ENCODE data around the gene FIBCD1. TPM values are rescaled to one million over a fixed set of nuclear protein-coding genes. Genes with fewer than 3 reads are reported as not detected.

FIBCD1 gene
- polyA plus RNA-seq, 1 donor from 2014 or later, result not detected

DNA sequence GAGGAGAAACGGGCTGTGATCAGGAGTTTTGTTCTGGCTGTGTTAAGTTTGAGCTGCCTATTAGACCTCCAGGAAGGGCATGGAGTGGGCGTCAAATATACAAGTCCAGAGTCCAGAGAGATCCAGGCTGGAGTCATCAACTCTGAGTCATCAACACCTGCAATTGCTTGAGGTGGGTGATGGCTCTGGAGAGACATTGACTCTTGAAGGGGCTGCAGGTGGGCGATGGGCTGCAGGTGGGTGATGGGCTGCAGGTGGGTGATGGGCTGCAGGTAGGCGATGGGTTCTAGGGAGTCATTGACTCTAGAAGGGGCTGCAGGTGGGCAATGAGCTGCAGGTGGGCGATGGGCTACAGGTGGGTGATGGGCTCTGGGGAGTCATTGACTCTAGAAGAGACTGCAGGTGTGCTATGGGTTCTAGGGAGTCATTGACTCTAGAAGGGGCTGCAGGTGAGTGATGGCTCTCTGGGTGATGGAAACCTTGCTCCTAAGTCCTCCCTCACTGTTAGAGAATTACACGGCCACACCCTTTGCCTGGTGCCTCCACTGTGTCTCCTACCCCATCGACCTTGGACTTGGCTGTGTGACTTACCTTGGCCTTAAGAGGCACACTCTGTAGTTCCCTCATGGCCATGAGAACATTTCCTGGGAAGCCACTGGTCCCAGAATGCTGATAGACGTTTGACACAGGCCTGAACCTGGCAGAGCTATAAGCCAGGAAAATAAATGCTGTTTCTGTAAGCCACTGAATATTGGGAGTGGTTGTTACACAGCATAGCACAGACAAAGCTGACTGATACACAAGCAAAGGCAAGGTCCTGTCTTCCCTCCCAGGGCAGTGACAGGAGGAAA is 10.4 kb upstream of the FIBCD1 start:
- peaks cover 0 to 1% (median 0%) of the 10 kb centered on the region in 3 donors for H3K9me3 Mint-ChIP-seq
- H3K27me3 Mint-ChIP-seq, result peaks cover 26% of the 10 kb centered on the region
- no peaks in the 10 kb centered on the region for H3K4me1 Mint-ChIP-seq
- no peak overlapping the region for H3K27ac Mint-ChIP-seq
- peaks cover 2% of the 10 kb centered on the region for H3K36me3 Mint-ChIP-seq
- H3K4me3 Mint-ChIP-seq, result no peak overlapping the region

GRCh38 chr9:130948266-130948665 is 9.2 kb upstream of the FIBCD1 start:
- H3K9me3 Mint-ChIP-seq, result peaks cover 0 to 1% (median 0%) of the 10 kb centered on the region in 3 donors
- H3K4me1 Mint-ChIP-seq, result no peaks in the 10 kb centered on the region
- H3K4me3 Mint-ChIP-seq, result peak overlapping the region in 1 of 4 donors; percentile 32
- peaks cover 29% of the 10 kb centered on the region for H3K27me3 Mint-ChIP-seq
- no peak overlapping the region for H3K27ac Mint-ChIP-seq
- H3K36me3 Mint-ChIP-seq, result peaks cover 2% of the 10 kb centered on the region

GRCh38 chr9:130947618-130948140 is 8.6 kb upstream of the FIBCD1 start:
- Mint-ChIP-seq H3K36me3 (peaks cover 2% of the 10 kb centered on the region), H3K27ac (no peak overlapping the region), H3K4me3 (no peak overlapping the region), H3K27me3 (peaks cover 31% of the 10 kb centered on the region), H3K9me3 (peaks cover 0 to 1% (median 0%) of the 10 kb centered on the region in 3 donors), H3K4me1 (no peaks in the 10 kb centered on the region)

- peaks cover 31% of the 10 kb centered on the region for H3K27me3 Mint-ChIP-seq
- H3K9me3 Mint-ChIP-seq, result peaks cover 0 to 1% (median 0%) of the 10 kb centered on the region in 3 donors
- peaks cover 2% of the 10 kb centered on the region for H3K36me3 Mint-ChIP-seq
- H3K4me3 Mint-ChIP-seq, result no peak overlapping the region
- no peaks in the 10 kb centered on the region for H3K4me1 Mint-ChIP-seq
- peak overlapping the region in 1 of 3 donors; percentile 67 for H3K27ac Mint-ChIP-seq
Observed at GRCh38 chr9:130946766-130947617, 7.9 kb upstream of the FIBCD1 start.

DNA sequence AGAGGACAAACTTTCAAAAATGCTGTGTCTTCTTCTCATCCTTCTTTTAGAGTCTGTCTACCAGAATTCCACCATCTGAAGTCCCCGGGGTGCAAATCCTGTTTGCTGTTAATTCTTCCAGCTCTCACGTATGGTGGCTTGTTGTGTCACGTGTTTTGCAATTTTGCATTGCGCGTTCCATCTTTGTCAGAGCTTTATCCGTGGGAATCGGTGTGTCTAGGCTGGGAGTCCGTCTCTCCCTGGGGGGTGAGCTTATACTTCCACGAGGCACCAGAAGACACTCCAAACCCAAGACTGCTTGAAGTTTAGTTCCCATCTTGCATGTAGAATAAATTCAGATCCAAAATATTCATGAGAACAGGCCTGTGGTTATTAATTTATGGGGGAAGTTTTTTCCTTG is 6.1 kb upstream of the FIBCD1 start:
- peaks cover 0 to 4% (median 3%) of the 10 kb centered on the region in 3 donors for H3K4me1 Mint-ChIP-seq
- peaks cover 35% of the 10 kb centered on the region for H3K27me3 Mint-ChIP-seq
- no peak overlapping the region for H3K4me3 Mint-ChIP-seq
- no peak overlapping the region for H3K27ac Mint-ChIP-seq
- peaks cover 2% of the 10 kb centered on the region for H3K36me3 Mint-ChIP-seq
- peaks cover 0 to under 1% (median 0%) of the 10 kb centered on the region in 3 donors for H3K9me3 Mint-ChIP-seq

DNA sequence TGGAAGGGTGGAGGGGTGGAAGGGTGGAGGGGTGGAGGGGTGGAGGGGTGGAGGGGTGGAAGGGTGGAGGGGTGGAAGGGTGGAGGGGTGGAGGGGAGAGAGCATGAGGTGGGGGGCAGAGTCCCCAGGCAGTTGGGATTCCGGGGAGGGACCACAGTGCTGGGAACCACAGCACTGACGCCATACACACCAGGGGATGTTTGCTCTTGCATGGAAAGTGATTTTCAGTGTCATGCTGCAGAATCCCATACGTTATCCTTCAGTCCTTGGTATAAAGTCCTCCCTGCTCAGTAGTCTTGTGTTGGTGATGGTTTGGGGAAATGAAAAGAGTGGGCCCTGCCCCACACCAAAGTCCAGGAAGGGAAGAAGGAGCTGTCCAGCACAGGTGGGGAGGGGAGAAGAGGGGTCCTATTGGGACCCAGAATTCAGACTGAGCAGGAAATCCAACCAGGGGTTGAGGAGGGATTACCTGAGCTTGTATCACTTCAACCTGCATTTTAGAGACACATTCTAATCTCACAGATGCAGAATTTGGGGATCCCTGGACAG is 5.5 kb upstream of the FIBCD1 start:
- peaks cover 2% of the 10 kb centered on the region for H3K36me3 Mint-ChIP-seq
- peaks cover 31% of the 10 kb centered on the region for H3K27me3 Mint-ChIP-seq
- no peak overlapping the region for H3K4me3 Mint-ChIP-seq
- H3K4me1 Mint-ChIP-seq, result peaks cover 0 to 4% (median 3%) of the 10 kb centered on the region in 3 donors
- H3K9me3 Mint-ChIP-seq, result no peaks in the 10 kb centered on the region
- no peak overlapping the region for H3K27ac Mint-ChIP-seq

GRCh38 chr9:130943777-130944176 is 4.7 kb upstream of the FIBCD1 start:
- Mint-ChIP-seq H3K27ac (no peak overlapping the region), H3K4me3 (no peak overlapping the region), H3K36me3 (peaks cover 2% of the 10 kb centered on the region), H3K27me3 (peaks cover 27% of the 10 kb centered on the region), H3K9me3 (no peaks in the 10 kb centered on the region), H3K4me1 (peaks cover 0 to 5% (median 3%) of the 10 kb centered on the region in 3 donors)

DNA sequence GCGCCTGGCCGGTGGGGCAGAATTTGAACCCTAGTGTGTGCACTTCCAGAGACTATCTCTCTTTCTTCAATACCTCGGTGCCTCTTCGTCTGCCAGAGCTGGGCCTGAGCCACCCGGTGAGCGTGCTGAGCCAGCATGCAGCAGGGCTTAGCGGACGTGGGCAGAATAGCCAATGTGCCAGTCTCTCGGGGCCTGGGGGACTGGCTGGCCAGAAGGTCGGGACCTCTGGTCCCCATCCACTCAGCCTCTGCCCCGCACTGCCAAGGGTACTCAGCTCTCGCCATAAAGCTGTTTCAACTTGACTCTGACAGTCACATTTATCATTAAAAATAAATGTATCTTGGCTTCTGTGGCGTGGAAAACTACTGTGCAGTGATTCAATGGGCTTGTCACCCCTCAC is 4.2 kb upstream of the FIBCD1 start:
- H3K4me1 Mint-ChIP-seq, result peaks cover 0 to 5% (median 3%) of the 10 kb centered on the region in 3 donors
- no peaks in the 10 kb centered on the region for H3K9me3 Mint-ChIP-seq
- no peak overlapping the region for H3K4me3 Mint-ChIP-seq
- H3K36me3 Mint-ChIP-seq, result peaks cover 2% of the 10 kb centered on the region
- no peak overlapping the region for H3K27ac Mint-ChIP-seq
- H3K27me3 Mint-ChIP-seq, result peaks cover 25% of the 10 kb centered on the region

DNA sequence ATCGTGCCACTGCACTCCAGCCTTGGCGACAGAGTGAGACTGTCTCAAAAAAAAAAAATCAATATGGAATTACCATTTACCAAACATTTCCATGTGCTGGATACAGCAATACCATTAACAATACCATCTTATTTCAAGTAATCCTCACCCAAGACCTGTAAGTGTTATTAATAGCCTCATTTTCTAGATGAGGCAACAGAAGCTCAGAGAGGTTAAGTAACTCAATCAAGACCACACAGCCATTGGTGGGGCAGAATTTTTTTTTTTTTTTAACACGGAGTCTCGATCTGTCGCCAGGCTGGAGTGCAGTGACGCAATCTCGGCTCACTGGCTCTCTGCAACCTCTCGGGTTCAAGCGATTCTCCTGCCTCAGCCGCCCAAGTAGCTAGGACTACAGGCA is 3.6 kb upstream of the FIBCD1 start:
- H3K9me3 Mint-ChIP-seq, result no peaks in the 10 kb centered on the region
- no peak overlapping the region for H3K4me3 Mint-ChIP-seq
- peaks cover 25% of the 10 kb centered on the region for H3K27me3 Mint-ChIP-seq
- peaks cover 0 to 8% (median 6%) of the 10 kb centered on the region in 3 donors for H3K4me1 Mint-ChIP-seq
- no peak overlapping the region for H3K27ac Mint-ChIP-seq
- no peaks in the 10 kb centered on the region for H3K36me3 Mint-ChIP-seq

DNA sequence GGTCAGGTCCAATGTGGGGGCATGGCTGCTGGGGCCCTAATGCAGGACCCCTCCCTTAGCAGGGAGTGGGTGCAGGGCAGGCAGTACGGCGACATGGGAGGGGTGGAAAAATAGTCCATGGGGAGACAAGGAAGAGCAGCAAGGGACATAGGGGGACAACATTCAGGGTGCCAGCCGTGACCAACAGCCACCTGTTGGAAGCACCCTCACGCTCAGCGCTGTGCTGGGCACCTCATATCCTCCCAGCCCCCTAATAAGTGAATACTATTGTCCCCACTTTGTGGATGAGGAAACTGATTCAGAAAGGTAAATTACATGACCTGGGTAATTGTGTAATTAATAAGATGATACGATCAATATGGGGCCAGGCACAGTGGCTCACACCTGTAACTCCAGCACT is 3.0 kb upstream of the FIBCD1 start:
- H3K4me1 Mint-ChIP-seq, result peaks cover 0 to 9% (median 6%) of the 10 kb centered on the region in 3 donors
- H3K4me3 Mint-ChIP-seq, result no peak overlapping the region
- no peaks in the 10 kb centered on the region for H3K9me3 Mint-ChIP-seq
- H3K36me3 Mint-ChIP-seq, result no peaks in the 10 kb centered on the region
- H3K27ac Mint-ChIP-seq, result peak overlapping the region in 1 of 3 donors; percentile 31
- H3K27me3 Mint-ChIP-seq, result peaks cover 26% of the 10 kb centered on the region

GRCh38 chr9:130940693-130941576 is 1.9 kb upstream of the FIBCD1 start:
- H3K27me3 Mint-ChIP-seq, result peaks cover 33% of the 10 kb centered on the region
- H3K4me3 Mint-ChIP-seq, result peak overlapping the region; percentile 36 to 79 (median 70)
- H3K9me3 Mint-ChIP-seq, result no peaks in the 10 kb centered on the region
- peaks cover 0 to 10% (median 9%) of the 10 kb centered on the region in 3 donors for H3K4me1 Mint-ChIP-seq
- no peaks in the 10 kb centered on the region for H3K36me3 Mint-ChIP-seq
- H3K27ac Mint-ChIP-seq, result peak overlapping the region in 1 of 3 donors; percentile 67

- no peaks in the 10 kb centered on the region for H3K9me3 Mint-ChIP-seq
- peak overlapping the region in 3 of 4 donors; percentile 36 to 75 (median 65) for H3K4me3 Mint-ChIP-seq
Observed at GRCh38 chr9:130940027-130940549, 1.0 kb upstream of the FIBCD1 start.

DNA sequence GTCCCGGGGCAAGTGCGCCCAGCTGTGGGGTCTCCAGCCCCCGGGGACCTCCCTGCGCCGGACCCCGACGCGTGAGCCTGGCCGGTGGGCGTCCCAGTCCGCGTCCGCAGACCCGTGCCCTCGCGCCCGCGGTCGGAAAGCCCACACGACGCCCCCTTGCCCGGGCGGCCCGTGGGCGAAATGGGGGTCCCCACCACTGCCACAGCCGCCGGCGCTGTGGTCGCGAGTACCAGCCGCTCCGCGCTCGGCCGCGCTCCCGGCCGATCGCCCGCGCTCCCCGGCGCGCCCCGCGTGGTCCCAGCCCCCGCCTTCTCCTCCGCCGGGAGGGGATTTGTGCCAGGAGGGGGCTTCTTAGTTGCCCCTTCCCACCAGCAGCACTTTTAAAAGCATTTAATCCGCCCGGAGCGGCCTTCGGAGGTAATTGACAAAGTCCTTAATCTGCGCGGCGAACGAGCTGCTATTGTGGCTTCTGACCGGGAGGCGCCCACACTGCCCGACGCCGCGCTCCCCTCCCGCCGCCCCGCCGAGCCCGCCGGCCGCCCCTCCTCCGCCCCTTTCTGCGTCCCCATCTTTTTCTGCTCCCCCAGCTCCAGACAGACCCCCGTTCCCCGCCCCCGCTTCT is 469 bp upstream of the FIBCD1 start:
- H3K27me3 Mint-ChIP-seq, result peaks cover 42% of the 10 kb centered on the region
- no peaks in the 10 kb centered on the region for H3K9me3 Mint-ChIP-seq

More at GRCh38 chr9:130940027-130940549, 1.0 kb upstream of the FIBCD1 start:
- H3K27me3 Mint-ChIP-seq, result peaks cover 38% of the 10 kb centered on the region
- H3K36me3 Mint-ChIP-seq, result no peaks in the 10 kb centered on the region
- no peak overlapping the region for H3K27ac Mint-ChIP-seq
- H3K4me1 Mint-ChIP-seq, result peaks cover 0 to 10% (median 9%) of the 10 kb centered on the region in 3 donors

More for the DNA sequence above, 469 bp upstream of the FIBCD1 start:
- Mint-ChIP-seq H3K36me3 (no peaks in the 10 kb centered on the region), H3K27ac (no peak overlapping the region), H3K4me1 (peaks cover 0 to 10% (median 9%) of the 10 kb centered on the region in 3 donors), H3K4me3 (peak overlapping the region in 3 of 4 donors; percentile 65 to 70 (median 68))
